ENCODE measurements around the gene WDPCP.

DNA sequence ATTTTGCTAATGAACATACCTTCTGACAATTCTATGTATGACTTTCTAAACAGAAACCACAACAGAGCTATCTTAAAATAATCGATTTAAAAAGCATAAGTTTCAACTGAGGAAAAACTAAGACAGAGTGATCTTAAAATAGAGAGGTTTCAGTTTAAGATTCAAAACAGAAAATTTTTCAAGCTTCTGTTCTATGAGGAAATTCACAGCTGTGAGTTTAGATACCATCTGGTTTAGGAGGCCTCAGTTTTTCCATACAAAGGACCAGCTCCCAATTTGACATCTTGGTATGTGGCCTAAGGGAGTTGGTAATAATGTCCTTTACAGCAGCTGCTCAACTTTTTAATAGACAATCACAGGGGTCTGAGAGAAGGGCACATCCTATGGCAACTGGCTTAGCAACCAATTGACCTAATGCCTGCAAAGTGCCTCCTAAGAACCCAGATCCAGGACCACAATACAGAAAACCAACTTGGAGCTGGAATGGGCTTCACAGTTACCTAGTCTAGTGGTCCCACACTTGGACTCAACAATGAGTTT lies 40.2 kb upstream of the WDPCP start:
- TF ChIP-seq, protein P1, sequence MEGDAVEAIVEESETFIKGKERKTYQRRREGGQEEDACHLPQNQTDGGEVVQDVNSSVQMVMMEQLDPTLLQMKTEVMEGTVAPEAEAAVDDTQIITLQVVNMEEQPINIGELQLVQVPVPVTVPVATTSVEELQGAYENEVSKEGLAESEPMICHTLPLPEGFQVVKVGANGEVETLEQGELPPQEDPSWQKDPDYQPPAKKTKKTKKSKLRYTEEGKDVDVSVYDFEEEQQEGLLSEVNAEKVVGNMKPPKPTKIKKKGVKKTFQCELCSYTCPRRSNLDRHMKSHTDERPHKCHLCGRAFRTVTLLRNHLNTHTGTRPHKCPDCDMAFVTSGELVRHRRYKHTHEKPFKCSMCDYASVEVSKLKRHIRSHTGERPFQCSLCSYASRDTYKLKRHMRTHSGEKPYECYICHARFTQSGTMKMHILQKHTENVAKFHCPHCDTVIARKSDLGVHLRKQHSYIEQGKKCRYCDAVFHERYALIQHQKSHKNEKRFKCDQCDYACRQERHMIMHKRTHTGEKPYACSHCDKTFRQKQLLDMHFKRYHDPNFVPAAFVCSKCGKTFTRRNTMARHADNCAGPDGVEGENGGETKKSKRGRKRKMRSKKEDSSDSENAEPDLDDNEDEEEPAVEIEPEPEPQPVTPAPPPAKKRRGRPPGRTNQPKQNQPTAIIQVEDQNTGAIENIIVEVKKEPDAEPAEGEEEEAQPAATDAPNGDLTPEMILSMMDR (IDR thresholded peaks at IDR 0.05) = no peak
- no peak for TF ChIP-seq POLR2A (IDR thresholded peaks at IDR 0.05)
